ENCODE data around the gene SVEP1.

The SVEP1 gene

DNA sequence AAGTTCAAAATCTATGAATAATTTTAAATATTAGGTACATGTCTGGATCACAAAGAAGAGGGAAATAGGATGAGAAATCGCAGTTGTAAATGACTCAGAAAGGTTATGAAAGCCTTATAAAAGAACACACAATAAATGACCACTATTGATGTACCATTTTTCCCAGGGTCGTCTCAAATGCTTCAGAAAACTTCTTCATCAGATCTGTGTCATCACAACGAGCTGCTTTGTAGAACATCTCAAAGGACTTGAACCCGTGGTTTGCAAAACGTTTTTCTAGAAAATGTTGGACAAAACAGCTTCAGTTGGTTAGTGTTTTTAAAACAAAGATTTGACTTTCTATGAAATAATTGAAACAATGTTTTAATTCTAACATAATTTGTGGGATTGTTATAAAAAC lies 100.1 kb downstream of the SVEP1 start:
- DNase-seq (ENCODE audit: low read depth in 2 of 2): no peak
- TF ChIP-seq, protein P1, sequence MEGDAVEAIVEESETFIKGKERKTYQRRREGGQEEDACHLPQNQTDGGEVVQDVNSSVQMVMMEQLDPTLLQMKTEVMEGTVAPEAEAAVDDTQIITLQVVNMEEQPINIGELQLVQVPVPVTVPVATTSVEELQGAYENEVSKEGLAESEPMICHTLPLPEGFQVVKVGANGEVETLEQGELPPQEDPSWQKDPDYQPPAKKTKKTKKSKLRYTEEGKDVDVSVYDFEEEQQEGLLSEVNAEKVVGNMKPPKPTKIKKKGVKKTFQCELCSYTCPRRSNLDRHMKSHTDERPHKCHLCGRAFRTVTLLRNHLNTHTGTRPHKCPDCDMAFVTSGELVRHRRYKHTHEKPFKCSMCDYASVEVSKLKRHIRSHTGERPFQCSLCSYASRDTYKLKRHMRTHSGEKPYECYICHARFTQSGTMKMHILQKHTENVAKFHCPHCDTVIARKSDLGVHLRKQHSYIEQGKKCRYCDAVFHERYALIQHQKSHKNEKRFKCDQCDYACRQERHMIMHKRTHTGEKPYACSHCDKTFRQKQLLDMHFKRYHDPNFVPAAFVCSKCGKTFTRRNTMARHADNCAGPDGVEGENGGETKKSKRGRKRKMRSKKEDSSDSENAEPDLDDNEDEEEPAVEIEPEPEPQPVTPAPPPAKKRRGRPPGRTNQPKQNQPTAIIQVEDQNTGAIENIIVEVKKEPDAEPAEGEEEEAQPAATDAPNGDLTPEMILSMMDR (IDR thresholded peaks at IDR 0.05; ENCODE audit: low read depth, low read length): no peak
- H3K4me3 ChIP-seq (replicated peaks in 1 of 2; ENCODE audit: low read depth in 2 of 2, low read length in 2 of 2): no peak overlapping the region

DNA sequence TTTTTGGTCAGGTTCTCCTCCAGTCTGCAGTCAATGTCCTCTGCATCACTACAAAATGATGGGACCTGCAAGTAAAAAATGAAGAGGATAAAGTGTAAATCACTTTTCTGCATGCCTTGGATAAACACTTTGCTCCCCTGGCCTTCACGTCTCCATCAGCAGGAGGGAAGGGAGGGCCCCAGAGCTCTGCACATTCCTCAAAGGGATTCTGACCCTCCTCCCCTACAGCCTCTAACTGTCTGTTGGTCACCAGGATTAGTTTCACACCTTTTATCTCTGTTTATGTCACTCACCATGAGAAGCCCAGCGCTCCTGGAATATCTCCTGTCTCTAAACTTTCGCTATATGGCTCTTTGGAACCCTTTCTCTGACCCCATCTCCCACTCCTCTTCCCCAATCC lies 103.3 kb downstream of the SVEP1 start:
- no peak for DNase-seq (ENCODE audit: low read depth in 2 of 2)
- TF ChIP-seq, protein P1 (IDR thresholded peaks at IDR 0.05; ENCODE audit: low read depth, low read length): no peak
- H3K4me3 ChIP-seq (replicated peaks in 1 of 2; ENCODE audit: low read depth in 2 of 2, low read length in 2 of 2): no peak overlapping the region

DNA sequence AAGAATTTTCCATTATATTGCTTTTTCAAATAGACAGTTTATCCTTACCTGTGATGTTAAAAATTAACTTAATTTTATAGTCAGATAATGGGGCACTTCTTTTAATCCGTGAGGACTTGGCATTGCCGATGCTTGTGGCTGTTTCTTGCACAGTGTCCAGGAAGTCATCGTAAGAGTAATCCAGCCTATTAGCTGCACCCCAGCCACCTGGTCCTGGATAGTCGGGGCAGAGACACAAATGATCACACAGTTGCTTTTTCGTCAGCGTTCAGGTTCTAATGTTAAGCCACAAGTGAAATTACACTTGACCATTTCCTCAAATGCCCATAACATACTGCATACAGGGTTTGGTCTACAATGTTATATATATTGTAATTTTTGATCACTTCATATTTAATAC lies 107.4 kb downstream of the SVEP1 start:
- no peak overlapping the region for H3K4me3 ChIP-seq (replicated peaks in 1 of 2; ENCODE audit: low read depth in 2 of 2, low read length in 2 of 2)
- TF ChIP-seq, protein P1 (IDR thresholded peaks at IDR 0.05; ENCODE audit: low read depth, low read length): no peak
- DNase-seq (ENCODE audit: low read depth in 2 of 2): no peak

DNA sequence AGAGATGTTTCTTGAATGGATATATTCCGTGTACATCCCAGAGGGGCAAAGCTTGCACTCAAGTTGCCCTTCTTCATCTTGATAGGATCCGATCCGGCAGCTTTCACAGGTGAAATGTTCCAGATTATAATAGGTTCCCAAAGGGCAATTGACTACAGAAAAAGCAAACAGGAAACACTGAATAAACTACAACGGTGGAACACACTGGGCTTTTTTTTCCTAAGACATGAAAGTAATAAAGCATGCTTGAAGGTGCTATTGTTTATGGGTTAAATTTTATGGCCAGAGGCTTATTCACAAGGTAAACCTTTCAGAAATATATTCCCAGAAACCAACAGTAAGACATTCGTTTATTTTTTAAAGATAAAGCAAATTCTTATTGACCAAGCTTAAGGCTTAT lies 110.6 kb downstream of the SVEP1 start:
- no peak overlapping the region for H3K4me3 ChIP-seq (replicated peaks in 1 of 2; ENCODE audit: low read depth in 2 of 2, low read length in 2 of 2)
- TF ChIP-seq, protein P1 (IDR thresholded peaks at IDR 0.05; ENCODE audit: low read depth, low read length): no peak
- DNase-seq (ENCODE audit: low read depth in 2 of 2): no peak

DNA sequence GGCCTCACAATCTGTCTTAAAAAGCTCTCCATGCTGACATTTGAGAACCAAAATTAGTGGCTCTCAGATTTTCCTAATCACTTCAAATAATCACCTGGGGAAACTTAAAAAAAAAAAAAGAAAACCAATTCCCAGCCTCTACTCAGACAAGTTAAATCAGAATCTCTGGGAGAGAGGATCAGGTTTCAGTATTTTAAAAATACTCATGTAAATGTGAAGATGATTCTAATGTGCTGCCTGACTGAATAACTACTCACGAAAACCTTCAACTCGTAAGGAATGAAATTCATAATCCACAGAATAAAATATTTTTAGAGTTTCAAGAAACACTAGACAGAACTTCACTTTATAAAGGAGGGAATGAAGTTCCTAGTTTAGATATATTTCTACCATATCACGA lies 114.4 kb downstream of the SVEP1 start:
- H3K4me3 ChIP-seq (replicated peaks in 1 of 2; ENCODE audit: low read depth in 2 of 2, low read length in 2 of 2): no peak overlapping the region
- TF ChIP-seq, protein P1 (IDR thresholded peaks at IDR 0.05; ENCODE audit: low read depth, low read length): no peak
- DNase-seq (ENCODE audit: low read depth in 2 of 2): no peak

DNA sequence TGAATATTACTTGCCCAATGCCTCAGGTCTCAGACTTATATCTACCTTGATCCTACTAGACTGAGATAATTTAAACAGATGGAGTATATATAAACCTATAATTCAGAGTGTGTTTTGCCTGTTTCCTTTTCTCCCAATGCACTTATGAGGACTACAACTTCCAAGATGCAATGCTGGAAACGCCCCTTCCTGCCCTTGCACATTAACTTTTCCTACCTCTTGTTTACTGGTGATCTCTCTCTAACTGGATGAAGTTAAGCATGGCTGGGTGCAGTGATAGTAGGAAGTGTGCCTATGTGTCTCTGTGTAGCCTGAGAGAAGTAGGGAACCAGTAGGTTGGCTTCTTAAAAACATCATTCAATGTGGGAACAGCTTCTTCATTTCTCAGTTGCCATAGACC lies 115.2 kb downstream of the SVEP1 start:
- TF ChIP-seq, protein P1 (IDR thresholded peaks at IDR 0.05; ENCODE audit: low read depth, low read length): no peak
- DNase-seq (ENCODE audit: low read depth in 2 of 2): no peak

DNA sequence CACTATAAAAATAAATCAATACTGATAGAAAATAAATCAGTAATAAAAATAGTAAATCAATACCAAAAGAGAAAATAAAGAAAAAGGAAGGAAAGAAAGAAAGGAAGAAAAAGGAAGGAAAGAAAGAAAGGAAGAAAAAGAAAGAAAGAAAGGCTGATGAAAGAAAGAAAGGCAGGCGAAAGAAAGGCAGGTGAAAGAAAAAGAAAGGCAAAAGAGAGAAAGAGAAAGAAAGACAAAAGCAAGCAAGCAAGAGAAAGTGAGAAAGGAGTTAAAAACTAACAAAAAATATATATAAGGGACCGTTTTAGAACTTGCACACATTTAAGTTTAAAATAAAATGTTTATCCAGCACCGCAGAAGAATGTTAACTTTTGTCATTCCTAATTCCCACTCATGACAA lies 116.0 kb downstream of the SVEP1 start:
- TF ChIP-seq, protein P1 (IDR thresholded peaks at IDR 0.05; ENCODE audit: low read depth, low read length): no peak
- no peak for DNase-seq (ENCODE audit: low read depth in 2 of 2)
- H3K4me3 ChIP-seq (replicated peaks in 1 of 2; ENCODE audit: low read depth in 2 of 2, low read length in 2 of 2): no peak overlapping the region

More for the DNA sequence above, 115.2 kb downstream of the SVEP1 start:
- no peak overlapping the region for H3K4me3 ChIP-seq (replicated peaks in 1 of 2; ENCODE audit: low read depth in 2 of 2, low read length in 2 of 2)

All from cardiac fibroblast (primary cell).